ENCODE measurements around the gene TLCD1. TPM values are rescaled to one million over a fixed set of nuclear protein-coding genes. Genes with fewer than 3 reads are reported as not detected.

The TLCD1 gene
- total and polyA plus RNA-seq, 2 donors (not counting 3 experiments of a cell fraction or from before 2014, with no cell fraction given): 2.6 to 6.8 TPM

GRCh38 chr17:28686296-28686695 lies 39.7 kb downstream of the TLCD1 start:
- Histone ChIP-seq H3K4me1 (ENCODE audit: control insufficient read depth, extremely low read depth, insufficient read depth, low read length) (no peaks in the 10 kb centered on the region), H3K9me3 (replicated peaks; ENCODE audit: control insufficient read depth, insufficient read depth, low read length) (no peaks in the 10 kb centered on the region), H2AFZ (ENCODE audit: low read depth, low read length) (no peak overlapping the region), H3K27ac (ENCODE audit: insufficient read depth, low read depth, low read length) (no peak overlapping the region), H3K27me3 (ENCODE audit: control insufficient read depth in 2 of 2, insufficient read depth in 2 of 2, low read length in 2 of 2) (no peaks in the 10 kb centered on the region), H4K20me1 (replicated peaks; ENCODE audit: control insufficient read depth, extremely low read depth, insufficient read depth, low read length) (no peaks in the 10 kb centered on the region), H3K4me2 (ENCODE audit: insufficient read depth, low read length) (no peak overlapping the region), H3K9me1 (replicated peaks; ENCODE audit: control insufficient read depth, extremely low read depth, insufficient read depth, low read length) (no peaks in the 10 kb centered on the region), H3K79me2 (ENCODE audit: control insufficient read depth, insufficient read depth, low read length) (no peaks in the 10 kb centered on the region), H3K4me3 (replicated peaks in 1 of 3; ENCODE audit: insufficient read depth in 1 of 3, low read depth in 1 of 3, low read length in 3 of 3) (no peak overlapping the region), H3K36me3 (ENCODE audit: control insufficient read depth in 2 of 2, extremely low read depth in 1 of 2, insufficient read depth in 2 of 2, low read length in 2 of 2) (peaks cover 44 to 73% of the 10 kb centered on the region in 2 experiments), H3K9ac (replicated peaks; ENCODE audit: extremely low read depth, insufficient read depth, low read length) (no peak overlapping the region)
- DNase-seq (ENCODE audit: low read depth, low spot score) (no peak), FAIRE-seq (no peak)
- no peak for TF ChIP-seq EZH2 (IDR thresholded peaks at IDR 0.05; ENCODE audit: borderline replicate concordance, low read depth, low read length, severe bottlenecking)
- TF ChIP-seq GATA2 (IDR thresholded peaks at IDR 0.05; ENCODE audit: insufficient read depth, insufficient read length, low read depth, low read length): no peak
- TF ChIP-seq JUN (IDR thresholded peaks at IDR 0.05; ENCODE audit: borderline replicate concordance, insufficient read depth, insufficient read length, low read depth): no peak
- TF ChIP-seq POLR2AphosphoS5 (IDR thresholded peaks at IDR 0.05; ENCODE audit: insufficient read depth, low read depth, low read length): no peak
- no peak for TF ChIP-seq FOS (IDR thresholded peaks at IDR 0.05; ENCODE audit: borderline replicate concordance, insufficient read depth, low read length)
- TF ChIP-seq, protein P1, sequence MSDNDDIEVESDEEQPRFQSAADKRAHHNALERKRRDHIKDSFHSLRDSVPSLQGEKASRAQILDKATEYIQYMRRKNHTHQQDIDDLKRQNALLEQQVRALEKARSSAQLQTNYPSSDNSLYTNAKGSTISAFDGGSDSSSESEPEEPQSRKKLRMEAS (IDR thresholded peaks at IDR 0.05; ENCODE audit: insufficient read depth, insufficient read length): no peak
- dilution Hi-C loops (cut with MboI; ENCODE audit: extremely low pct_ligation_motif_present, low sequenced_read_pairs) (no loop called here), intact Hi-C loops (cut with micrococcal nuclease) (no loop called here)
- ChIA-PET POLR2A (no interaction called here), CTCF (no interaction called here)
- BruUV-seq (replicated peaks): no TSS peak

- POLR2A ChIA-PET: no interaction called here
- intact Hi-C loops (cut with micrococcal nuclease) (no loop called here), dilution Hi-C loops (cut with MboI; ENCODE audit: extremely low pct_ligation_motif_present, low sequenced_read_pairs) (no loop called here)
- no peaks in the 10 kb centered on the region for H4K20me1 ChIP-seq (replicated peaks; ENCODE audit: control insufficient read depth, extremely low read depth, insufficient read depth, low read length)
- H3K27ac ChIP-seq (ENCODE audit: insufficient read depth, low read depth, low read length): no peak overlapping the region
- H3K36me3 ChIP-seq (ENCODE audit: control insufficient read depth in 2 of 2, extremely low read depth in 1 of 2, insufficient read depth in 2 of 2, low read length in 2 of 2): peaks cover 44 to 69% of the 10 kb centered on the region in 2 experiments
- H3K9me1 ChIP-seq (replicated peaks; ENCODE audit: control insufficient read depth, extremely low read depth, insufficient read depth, low read length): no peaks in the 10 kb centered on the region
- H3K27me3 ChIP-seq (ENCODE audit: control insufficient read depth in 2 of 2, insufficient read depth in 2 of 2, low read length in 2 of 2): no peaks in the 10 kb centered on the region
- FAIRE-seq (no peak), DNase-seq (ENCODE audit: low read depth, low spot score) (no peak)
- H3K9me3 ChIP-seq (replicated peaks; ENCODE audit: control insufficient read depth, insufficient read depth, low read length): no peaks in the 10 kb centered on the region
- TF ChIP-seq CTCF (IDR thresholded peaks at IDR 0.05; ENCODE audit: extremely low read depth in 1 of 2, insufficient read depth in 1 of 2, low read depth in 1 of 2, low read length in 2 of 2) (no peak), MYC (IDR thresholded peaks at IDR 0.05; ENCODE audit: low read depth, low read length) (no peak), FOS (IDR thresholded peaks at IDR 0.05; ENCODE audit: borderline replicate concordance, insufficient read depth, low read length) (no peak), EZH2 (IDR thresholded peaks at IDR 0.05; ENCODE audit: borderline replicate concordance, low read depth, low read length, severe bottlenecking) (no peak), GATA2 (IDR thresholded peaks at IDR 0.05; ENCODE audit: insufficient read depth, insufficient read length, low read depth, low read length) (no peak), JUN (IDR thresholded peaks at IDR 0.05; ENCODE audit: borderline replicate concordance, insufficient read depth, insufficient read length, low read depth) (no peak), POLR2A (IDR thresholded peaks at IDR 0.05; ENCODE audit: low read depth, low read length) (no peak), POLR2AphosphoS5 (IDR thresholded peaks at IDR 0.05; ENCODE audit: insufficient read depth, low read depth, low read length) (no peak)
- TF ChIP-seq, protein P1 (IDR thresholded peaks at IDR 0.05; ENCODE audit: insufficient read depth, insufficient read length): no peak
- H3K4me3 ChIP-seq (replicated peaks in 1 of 3; ENCODE audit: insufficient read depth in 1 of 3, low read depth in 1 of 3, low read length in 3 of 3): no peak overlapping the region
- H3K9ac ChIP-seq (replicated peaks; ENCODE audit: extremely low read depth, insufficient read depth, low read length): no peak overlapping the region
- no peaks in the 10 kb centered on the region for H3K4me1 ChIP-seq (ENCODE audit: control insufficient read depth, extremely low read depth, insufficient read depth, low read length)
- H3K4me2 ChIP-seq (ENCODE audit: insufficient read depth, low read length): no peak overlapping the region
- CTCF ChIA-PET: no interaction called here
- no peaks in the 10 kb centered on the region for H3K79me2 ChIP-seq (ENCODE audit: control insufficient read depth, insufficient read depth, low read length)
- BruUV-seq (replicated peaks): no TSS peak
- no peak overlapping the region for H2AFZ ChIP-seq (ENCODE audit: low read depth, low read length)
Measured at GRCh38 chr17:28685366-28685765, 40.7 kb downstream of the TLCD1 start.
